ENCODE data around the gene SLIT3.

SLIT3 gene

GRCh38 chr5:168859471-168859870 is 441.5 kb downstream of the SLIT3 start:
- DNase-seq (ENCODE audit: low spot score): no peak

- DNase-seq (ENCODE audit: low spot score): no peak
These were observed 441.9 kb downstream of the SLIT3 start for GRCh38 chr5:168858994-168859393.

GRCh38 chr5:168858371-168858770 is 442.6 kb downstream of the SLIT3 start:
- no peak for DNase-seq (ENCODE audit: low spot score)

- no peak for DNase-seq (ENCODE audit: low spot score)
These were observed 447.0 kb downstream of the SLIT3 start for GRCh38 chr5:168853972-168854371.

GRCh38 chr5:168852329-168852728 is 448.6 kb downstream of the SLIT3 start:
- DNase-seq (ENCODE audit: low spot score): no peak

- DNase-seq (ENCODE audit: low spot score): no peak
These were observed 449.0 kb downstream of the SLIT3 start for GRCh38 chr5:168851902-168852321.

GRCh38 chr5:168850683-168851082 is 450.3 kb downstream of the SLIT3 start:
- DNase-seq (ENCODE audit: low spot score): no peak

- no peak for DNase-seq (ENCODE audit: low spot score)
These were observed 452.4 kb downstream of the SLIT3 start for GRCh38 chr5:168848569-168848968.

GRCh38 chr5:168847511-168848073 is 453.3 kb downstream of the SLIT3 start:
- DNase-seq (ENCODE audit: low spot score): no peak

- DNase-seq (ENCODE audit: low spot score): no peak
These were observed 456.0 kb downstream of the SLIT3 start for GRCh38 chr5:168844922-168845296.

- DNase-seq (ENCODE audit: low spot score): no peak
These were observed 456.7 kb downstream of the SLIT3 start for GRCh38 chr5:168844016-168844921.

GRCh38 chr5:168843277-168844015 is 457.5 kb downstream of the SLIT3 start:
- DNase-seq (ENCODE audit: low spot score): no peak

- no peak for DNase-seq (ENCODE audit: low spot score)
These were observed 458.3 kb downstream of the SLIT3 start for GRCh38 chr5:168842571-168843205.

- no peak for DNase-seq (ENCODE audit: low spot score)
These were observed 463.1 kb downstream of the SLIT3 start for GRCh38 chr5:168837852-168838251.

GRCh38 chr5:168836603-168837231 is 464.2 kb downstream of the SLIT3 start:
- no peak for DNase-seq (ENCODE audit: low spot score)

GRCh38 chr5:168833936-168834335 is 467.0 kb downstream of the SLIT3 start:
- DNase-seq (ENCODE audit: low spot score): no peak

- no peak for DNase-seq (ENCODE audit: low spot score)
These were observed 467.6 kb downstream of the SLIT3 start for GRCh38 chr5:168833383-168833782.

GRCh38 chr5:168832308-168832707 is 468.6 kb downstream of the SLIT3 start:
- DNase-seq (ENCODE audit: low spot score): no peak

- DNase-seq (ENCODE audit: low spot score): no peak
These were observed 469.6 kb downstream of the SLIT3 start for GRCh38 chr5:168831383-168831782.

GRCh38 chr5:168830833-168831232 is 470.1 kb downstream of the SLIT3 start:
- DNase-seq (ENCODE audit: low spot score): no peak

GRCh38 chr5:168829922-168830417 is 471.0 kb downstream of the SLIT3 start:
- DNase-seq (ENCODE audit: low spot score): no peak

- no peak for DNase-seq (ENCODE audit: low spot score)
These were observed 471.9 kb downstream of the SLIT3 start for GRCh38 chr5:168829044-168829443.
